HPDE6-E6E7 (cell line): ENCODE results near the gene MCTP1.
A peak's percentile ranks its signal among the peaks of the same experiment; 100 is the strongest.

Experiments used
- DNase-seq: peaks from one replicate; pipeline ENCODE4 v3.0.0; 2011; ENCODE audit warnings: missing footprints; ENCODE audit errors: extremely low spot score

The MCTP1 gene

GRCh38 chr5:94705427-94705826 lies 579.5 kb downstream of the MCTP1 start:
- DNase-seq, result no peak

GRCh38 chr5:94702729-94703128 lies 582.2 kb downstream of the MCTP1 start:
- DNase-seq, result no peak

GRCh38 chr5:94700592-94700991 lies 584.3 kb downstream of the MCTP1 start:
- DNase-seq, result no peak

GRCh38 chr5:94699562-94699961 lies 585.3 kb downstream of the MCTP1 start:
- no peak for DNase-seq

GRCh38 chr5:94698197-94698596 lies 586.7 kb downstream of the MCTP1 start:
- DNase-seq, result no peak

GRCh38 chr5:94694671-94695070 lies 590.2 kb downstream of the MCTP1 start:
- DNase-seq, result no peak

GRCh38 chr5:94693845-94694370 lies 591.0 kb downstream of the MCTP1 start:
- no peak for DNase-seq

GRCh38 chr5:94693043-94693822 lies 591.7 kb downstream of the MCTP1 start:
- peak; percentile 25 for DNase-seq

- no peak for DNase-seq
These were observed 592.3 kb downstream of the MCTP1 start for GRCh38 chr5:94692581-94692980.

- peak; percentile 13 for DNase-seq
These were observed 592.9 kb downstream of the MCTP1 start for GRCh38 chr5:94691949-94692348.

GRCh38 chr5:94691291-94691690 lies 593.6 kb downstream of the MCTP1 start:
- DNase-seq, result no peak

- no peak for DNase-seq
These were observed 594.1 kb downstream of the MCTP1 start for GRCh38 chr5:94690778-94691177.

GRCh38 chr5:94689908-94690307 lies 595.0 kb downstream of the MCTP1 start:
- no peak for DNase-seq

GRCh38 chr5:94682814-94683520 lies 601.9 kb downstream of the MCTP1 start:
- no peak for DNase-seq

GRCh38 chr5:94675965-94676618 lies 608.8 kb downstream of the MCTP1 start:
- no peak for DNase-seq

- DNase-seq, result no peak
These were observed 610.2 kb downstream of the MCTP1 start for GRCh38 chr5:94674490-94675382.

GRCh38 chr5:94672746-94673145 lies 612.1 kb downstream of the MCTP1 start:
- DNase-seq, result no peak

- DNase-seq, result no peak
These were observed 614.2 kb downstream of the MCTP1 start for GRCh38 chr5:94670726-94671125.

GRCh38 chr5:94667937-94668336 lies 617.0 kb downstream of the MCTP1 start:
- DNase-seq, result no peak

- DNase-seq, result no peak
These were observed 623.8 kb downstream of the MCTP1 start for GRCh38 chr5:94661086-94661485.

- DNase-seq, result no peak
These were observed 624.4 kb downstream of the MCTP1 start for GRCh38 chr5:94660506-94660905.
